H9 (cell line): Measurements from ENCODE around the gene NFE2. TPM values are rescaled to one million over a fixed set of nuclear protein-coding genes. Genes with fewer than 3 reads are reported as not detected.

Experiments
- DNase-seq: peaks from one replicate; pipeline ENCODE4 v3.0.0-alpha.2; 2017
- H2AFZ ChIP-seq: one replicate; pipeline ENCODE4 v1.6.1; 2013; ENCODE audit warnings: mild to moderate bottlenecking, low read length, control low read depth, moderate library complexity
- H2AK5ac ChIP-seq: 2 replicates; pipeline ENCODE4 v1.6.1; 2013; ENCODE audit warnings: low read length, control low read depth, mixed read lengths; ENCODE audit not compliant: insufficient read length
- H2BK120ac ChIP-seq: one replicate; pipeline ENCODE4 v1.6.1; 2013; ENCODE audit warnings: low read depth, mild to moderate bottlenecking, low read length, control low read depth, inconsistent platforms; ENCODE audit not compliant: poor library complexity, severe bottlenecking
- H2BK12ac ChIP-seq: 2 replicates; pipeline ENCODE4 v1.6.1; 2013; ENCODE audit warnings: low read length, control low read depth, mixed read lengths, low read depth; ENCODE audit not compliant: insufficient read length
- H2BK15ac ChIP-seq: 2 replicates; pipeline ENCODE4 v1.6.1; 2013; ENCODE audit warnings: low read depth, low read length, control low read depth
- H2BK20ac ChIP-seq: one replicate; pipeline ENCODE4 v1.6.1; 2013; ENCODE audit warnings: low read depth, mild to moderate bottlenecking, low read length, control low read depth, inconsistent platforms; ENCODE audit not compliant: poor library complexity, severe bottlenecking
- H2BK5ac ChIP-seq: 2 replicates; pipeline ENCODE4 v1.6.1; 2013; ENCODE audit warnings: low read length, control low read depth, mixed read lengths; ENCODE audit not compliant: insufficient read length
- H3K14ac ChIP-seq: 2 replicates; pipeline ENCODE4 v1.6.1; 2013; ENCODE audit warnings: low read length, control low read depth; ENCODE audit not compliant: insufficient read depth
- H3K18ac ChIP-seq: 2 replicates; pipeline ENCODE4 v1.6.1; 2013; ENCODE audit warnings: low read depth, mild to moderate bottlenecking, mixed read lengths, low read length, control low read depth; ENCODE audit not compliant: insufficient read length
- H3K23ac ChIP-seq: 2 replicates; pipeline ENCODE4 v1.6.1; 2013; ENCODE audit warnings: low read length, control low read depth, mixed read lengths, low read depth; ENCODE audit not compliant: insufficient read length
- H3K23me2 ChIP-seq: 2 replicates; pipeline ENCODE4 v1.6.1; 2013; ENCODE audit warnings: low read depth, mild to moderate bottlenecking, mixed read lengths, low read length, control low read depth; ENCODE audit not compliant: insufficient read length, poor library complexity, severe bottlenecking
- H3K27ac ChIP-seq: 2 replicates; pipeline ENCODE4 v1.5.1; 2013; ENCODE audit warnings: low read length, control low read depth, mixed read lengths, low read depth; ENCODE audit not compliant: insufficient read length
- H3K27me3 ChIP-seq: 2 replicates; pipeline ENCODE4 v1.6.1; 2013; ENCODE audit warnings: low read length, control low read depth, inconsistent platforms; ENCODE audit not compliant: insufficient read depth
- H3K4ac ChIP-seq: 2 replicates; pipeline ENCODE4 v1.6.1; 2013; ENCODE audit warnings: low read depth, mild to moderate bottlenecking, control low read depth, inconsistent platforms, low read length, moderate library complexity
- H3K4me1 ChIP-seq: 2 replicates; pipeline ENCODE4 v1.6.1; 2013; ENCODE audit warnings: low read length, control low read depth, inconsistent platforms; ENCODE audit not compliant: insufficient read depth
- H3K4me2 ChIP-seq: 2 replicates; pipeline ENCODE4 v1.6.1; 2013; ENCODE audit warnings: low read length, control low read depth, mixed read lengths; ENCODE audit not compliant: insufficient read length, insufficient read depth
- H3K56ac ChIP-seq: 2 replicates; pipeline ENCODE4 v1.6.1; 2013; ENCODE audit warnings: low read depth, mild to moderate bottlenecking, mixed read lengths, low read length, control low read depth; ENCODE audit not compliant: insufficient read length
- H3K79me1 ChIP-seq: 2 replicates; pipeline ENCODE4 v1.6.1; 2013; ENCODE audit warnings: low read depth, mild to moderate bottlenecking, moderate library complexity, low read length, control low read depth, inconsistent platforms; ENCODE audit not compliant: insufficient read depth, poor library complexity, severe bottlenecking
- H3K79me2 ChIP-seq: 2 replicates; pipeline ENCODE4 v1.6.1; 2013; ENCODE audit warnings: low read length, control low read depth, inconsistent platforms; ENCODE audit not compliant: insufficient read depth
- H3K9ac ChIP-seq: 2 replicates; pipeline ENCODE4 v1.6.1; 2013; ENCODE audit warnings: low read length, control low read depth, mixed read lengths; ENCODE audit not compliant: insufficient read length; ENCODE audit errors: extremely low read depth
- H3K9me3 ChIP-seq: one replicate; pipeline ENCODE4 v1.6.1; 2013; ENCODE audit warnings: low read depth, low read length, inconsistent platforms; ENCODE audit not compliant: control insufficient read depth
- H3T11ph ChIP-seq: one replicate; pipeline ENCODE4 v1.6.1; 2013; ENCODE audit warnings: mild to moderate bottlenecking, low read length, control low read depth, inconsistent platforms
- H4K20me1 ChIP-seq: one replicate; pipeline ENCODE4 v1.6.1; 2013; ENCODE audit not compliant: control insufficient read depth, insufficient read length, insufficient read depth
- H4K5ac ChIP-seq: 2 replicates; pipeline ENCODE4 v1.6.1; 2013; ENCODE audit warnings: low read depth, mild to moderate bottlenecking, mixed read lengths, low read length, control low read depth; ENCODE audit not compliant: insufficient read length
- H4K8ac ChIP-seq: replicated peaks from 2 replicates; pipeline ENCODE4 v1.6.1; 2013; ENCODE audit warnings: low read length, control low read depth, mixed read lengths, low read depth; ENCODE audit not compliant: insufficient read length
- H4K91ac ChIP-seq: 2 replicates; pipeline ENCODE4 v1.6.1; 2013; ENCODE audit warnings: low read depth, mild to moderate bottlenecking, moderate library complexity, mixed read lengths, low read length, control low read depth; ENCODE audit not compliant: insufficient read length
- H3K27ac Mint-ChIP-seq, 3 experiments: 2 replicates in 2 of 3; 3 replicates in 1 of 3; pipeline ENCODE4 v1.8.0; 2020 to 2021; ENCODE audit warnings: mixed read lengths in 3 of 3, mild to moderate bottlenecking in 1 of 3, moderate library complexity in 1 of 3
- H3K27me3 Mint-ChIP-seq: 2 replicates; pipeline ENCODE4 v1.8.0; 2021; ENCODE audit warnings: low read depth, mild to moderate bottlenecking, moderate library complexity, mixed read lengths
- H3K36me3 Mint-ChIP-seq, 3 experiments: 2 replicates in 2 of 3; 3 replicates in 1 of 3; pipeline ENCODE4 v1.8.0; 2020 to 2021; ENCODE audit warnings: low read depth in 3 of 3, mixed read lengths in 3 of 3; ENCODE audit not compliant: insufficient read depth in 1 of 3
- H3K4me1 Mint-ChIP-seq, 2 experiments: 2 replicates each; pipeline ENCODE4 v1.8.0; 2020; ENCODE audit warnings: mixed read lengths in 2 of 2
- H3K4me3 Mint-ChIP-seq, 2 experiments: 2 replicates in 1 of 2; 3 replicates in 1 of 2; pipeline ENCODE4 v1.8.0; 2020 to 2021; ENCODE audit warnings: mild to moderate bottlenecking in 2 of 2, mixed read lengths in 2 of 2, moderate library complexity in 1 of 2
- H3K9me3 Mint-ChIP-seq, 2 experiments: 2 replicates in 1 of 2; 3 replicates in 1 of 2; pipeline ENCODE4 v1.8.0; 2020; ENCODE audit warnings: mild to moderate bottlenecking in 2 of 2, mixed read lengths in 2 of 2, moderate library complexity in 1 of 2
- CTCF ChIP-seq: fragments of 200-600 bp; sonication (generic); conservative IDR thresholded peaks from 3 replicates; pipeline ENCODE4 v1.8.0; 2021; ENCODE audit warnings: antibody characterized with exemption, mild to moderate bottlenecking
- total RNA-seq: library from RNA; stranded (reverse); gene quantifications from 2 replicates; pipeline ENCODE4 v1.2.1, GENCODE V29; 2021

NFE2 gene
- total RNA-seq, 1 experiment from 2014 or later: 1.2 TPM

- no peak overlapping the region for H2BK20ac ChIP-seq
- Mint-ChIP-seq H3K9me3 (no peaks in the 10 kb centered on the region), H3K36me3 (peaks cover 29 to 52% (median 45%) of the 10 kb centered on the region in 3 experiments; a peak in 6 of 7 replicates), H3K4me3 (0 out of 5 replicates have a peak overlapping the region, but pooled peaks of 1 of the 2 experiments have one; percentile 3), H3K27ac (no peak overlapping the region), H3K27me3 (peaks cover 21% of the 10 kb centered on the region), H3K4me1 (peaks cover 49 to 55% of the 10 kb centered on the region in 2 experiments)
- no peak overlapping the region for H2BK5ac ChIP-seq
- peaks cover 17% of the 10 kb centered on the region for H3K4me1 ChIP-seq
- H4K5ac ChIP-seq: no peak overlapping the region
- no peak overlapping the region for H3K4me2 ChIP-seq
- no peaks in the 10 kb centered on the region for H4K20me1 ChIP-seq
- no peak overlapping the region for H2AK5ac ChIP-seq
- no peak overlapping the region for H3K14ac ChIP-seq
- H4K8ac ChIP-seq: no peak overlapping the region
- no peak for DNase-seq
- H3K56ac ChIP-seq: no peak overlapping the region
- peaks cover 8% of the 10 kb centered on the region for H3K23me2 ChIP-seq
- no peak for TF ChIP-seq CTCF
- H3K18ac ChIP-seq: no peak overlapping the region
- no peak overlapping the region for H2BK120ac ChIP-seq
- H3K27me3 ChIP-seq: no peaks in the 10 kb centered on the region
- H2BK12ac ChIP-seq: no peak overlapping the region
- H3K79me2 ChIP-seq: no peaks in the 10 kb centered on the region
- H2BK15ac ChIP-seq: no peak overlapping the region
- H2AFZ ChIP-seq: no peak overlapping the region
- no peak overlapping the region for H3K9ac ChIP-seq
- H3K9me3 ChIP-seq: no peaks in the 10 kb centered on the region
- H3K4ac ChIP-seq: no peak overlapping the region
- H3T11ph ChIP-seq: no peak overlapping the region
- no peak overlapping the region for H4K91ac ChIP-seq
- H3K79me1 ChIP-seq: no peaks in the 10 kb centered on the region
- H3K23ac ChIP-seq: no peak overlapping the region
- no peak overlapping the region for H3K27ac ChIP-seq
These were observed 48.9 kb upstream of the NFE2 start for GRCh38 chr12:54349679-54350078.
